Keratinocyte (primary cell): ENCODE results near the gene CD8B2.

Source experiments
- CTCF ChIP-seq, 3 experiments: IDR thresholded peaks in 1 of 3; conservative IDR thresholded peaks in 1 of 3; optimal IDR thresholded peaks in 1 of 3; 2 replicates in 2 of 3; 3 replicates in 1 of 3; pipeline versions ENCODE3 to v1.5.1; 2011; ENCODE audit warnings: low read length in 3 of 3, mild to moderate bottlenecking in 3 of 3, moderate library complexity in 2 of 3, control low read depth in 1 of 3, inconsistent platforms in 1 of 3; ENCODE audit not compliant: insufficient read depth in 2 of 3; ENCODE audit errors: extremely low read depth in 1 of 3
- EZH2 ChIP-seq: IDR thresholded peaks from one replicate; pipeline ENCODE4 v1.6.1; 2012; ENCODE audit warnings: inconsistent platforms, mild to moderate bottlenecking, low read length, moderate library complexity

DNA sequence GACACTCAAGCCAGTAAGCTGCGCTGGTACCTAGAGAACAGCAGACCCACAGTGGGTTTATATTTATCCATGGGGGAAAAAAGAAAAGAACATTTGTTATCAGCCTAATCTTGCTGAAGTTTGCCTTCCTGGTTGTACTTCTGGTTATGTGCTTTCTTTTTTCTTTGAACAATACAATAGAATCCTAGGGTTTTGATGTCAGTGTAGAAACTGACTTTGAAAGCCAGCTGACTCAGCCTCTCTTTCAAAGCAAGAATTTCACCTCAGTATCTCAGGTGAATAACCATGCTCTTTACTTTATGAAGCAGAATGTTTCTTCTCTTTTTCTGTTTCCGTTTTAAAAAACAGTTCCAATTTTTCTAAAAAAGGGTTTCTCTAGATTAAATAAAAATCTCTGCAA lies 78.4 kb downstream of the CD8B2 start:
- TF ChIP-seq CTCF (optimal IDR thresholded peaks at IDR 0.05 in 1 of 3, IDR thresholded peaks at IDR 0.05 in 1 of 3, conservative IDR thresholded peaks at IDR 0.05 in 1 of 3; ENCODE audit: extremely low read depth in 1 of 3, insufficient read depth in 2 of 3, low read length in 3 of 3) (no peak), EZH2 (no peak)
